GM12873 (cell line): ENCODE measurements around the gene PARD6G.

Experiments used
- CTCF ChIP-seq: IDR thresholded peaks from 2 replicates; pipeline ENCODE4 v1.5.1; 2012; ENCODE audit warnings: low read depth, mild to moderate bottlenecking, moderate library complexity, low read length, control low read depth; ENCODE audit not compliant: insufficient read depth; ENCODE audit errors: missing control alignments

The PARD6G gene

GRCh38 chr18:80183273-80184050, 63.9 kb downstream of the PARD6G start:
- no peak for TF ChIP-seq CTCF

GRCh38 chr18:80182855-80183254, 64.5 kb downstream of the PARD6G start:
- TF ChIP-seq CTCF = no peak

- no peak for TF ChIP-seq CTCF
Observed at GRCh38 chr18:80181642-80182461, 65.5 kb downstream of the PARD6G start.

- no peak for TF ChIP-seq CTCF
Observed at GRCh38 chr18:80180778-80181564, 66.3 kb downstream of the PARD6G start.

GRCh38 chr18:80179857-80180558, 67.3 kb downstream of the PARD6G start:
- TF ChIP-seq CTCF = no peak

GRCh38 chr18:80178935-80179818, 68.1 kb downstream of the PARD6G start:
- no peak for TF ChIP-seq CTCF
